Measurements from ENCODE around the gene SH3BP5L. TPM values are rescaled to one million over a fixed set of nuclear protein-coding genes. Genes with fewer than 3 reads are reported as not detected.

SH3BP5L gene
- polyA plus RNA-seq, 4 donors = 22.8 to 34.8 (median 30.0) TPM

- no peak for DNase-seq (ENCODE audit: low read depth in 4 of 4, low spot score in 2 of 4)
These were observed 27.0 kb upstream of the SH3BP5L start for GRCh38 chr1:248852481-248853405.

- DNase-seq (ENCODE audit: low read depth in 4 of 4, low spot score in 2 of 4) = no peak
These were observed 25.7 kb upstream of the SH3BP5L start for GRCh38 chr1:248851390-248851789.

- no peak for DNase-seq (ENCODE audit: low read depth in 4 of 4, low spot score in 2 of 4)
These were observed 25.0 kb upstream of the SH3BP5L start for GRCh38 chr1:248850536-248851251.

GRCh38 chr1:248850124-248850523 is 24.4 kb upstream of the SH3BP5L start:
- DNase-seq (ENCODE audit: low read depth in 4 of 4, low spot score in 2 of 4) = no peak

GRCh38 chr1:248849637-248850036 is 23.9 kb upstream of the SH3BP5L start:
- no peak for DNase-seq (ENCODE audit: low read depth in 4 of 4, low spot score in 2 of 4)

- no peak for DNase-seq (ENCODE audit: low read depth in 4 of 4, low spot score in 2 of 4)
These were observed 23.4 kb upstream of the SH3BP5L start for GRCh38 chr1:248849152-248849551.

- DNase-seq (ENCODE audit: low read depth in 4 of 4, low spot score in 2 of 4) = no peak
These were observed 22.9 kb upstream of the SH3BP5L start for GRCh38 chr1:248848602-248849001.

- DNase-seq (ENCODE audit: low read depth in 4 of 4, low spot score in 2 of 4) = no peak
These were observed 22.3 kb upstream of the SH3BP5L start for GRCh38 chr1:248847956-248848561.

GRCh38 chr1:248847181-248847955 is 21.7 kb upstream of the SH3BP5L start:
- DNase-seq (ENCODE audit: low read depth in 4 of 4, low spot score in 2 of 4) = no peak

GRCh38 chr1:248844526-248844925 is 18.8 kb upstream of the SH3BP5L start:
- no peak for DNase-seq (ENCODE audit: low read depth in 4 of 4, low spot score in 2 of 4)

- no peak for DNase-seq (ENCODE audit: low read depth in 4 of 4, low spot score in 2 of 4)
These were observed 18.0 kb upstream of the SH3BP5L start for GRCh38 chr1:248843687-248844086.

GRCh38 chr1:248842781-248843331 is 17.1 kb upstream of the SH3BP5L start:
- DNase-seq (ENCODE audit: low read depth in 4 of 4, low spot score in 2 of 4) = no peak

- no peak for DNase-seq (ENCODE audit: low read depth in 4 of 4, low spot score in 2 of 4)
These were observed 16.1 kb upstream of the SH3BP5L start for GRCh38 chr1:248841702-248842395.

GRCh38 chr1:248840946-248841345 is 15.2 kb upstream of the SH3BP5L start:
- DNase-seq (ENCODE audit: low read depth in 4 of 4, low spot score in 2 of 4) = no peak

GRCh38 chr1:248839168-248839555 is 13.4 kb upstream of the SH3BP5L start:
- DNase-seq (ENCODE audit: low read depth in 4 of 4, low spot score in 2 of 4) = no peak

- DNase-seq (ENCODE audit: low read depth in 4 of 4, low spot score in 2 of 4) = peak; percentile 78 to 88 (median 84)
These were observed 12.8 kb upstream of the SH3BP5L start for GRCh38 chr1:248838357-248839167.

- peak; percentile 87 to 97 (median 94) for DNase-seq (ENCODE audit: low read depth in 4 of 4, low spot score in 2 of 4)
These were observed 12.2 kb upstream of the SH3BP5L start, which contains the start of gene ZNF672 for GRCh38 chr1:248837781-248838356. TSS of gene ZNF672 (plus strand) at chr1:248838224. CDS start at chr1:248847275, 9,051 bp downstream.

GRCh38 chr1:248837045-248837780 is 11.5 kb upstream of the SH3BP5L start:
- DNase-seq (ENCODE audit: low read depth in 4 of 4, low spot score in 2 of 4) = no peak

All from left renal cortex interstitium (tissue), 4 donors.